PC-9 (cell line): Measurements from ENCODE around the gene RBMS3.
"Not testable (repeated sequence)": the region's sequence is repeated elsewhere in the genome, so short reads cannot be mapped to it uniquely, and the experiment has no call there.

Source experiments
- CTCF ChIP-seq: fragments of 200-600 bp; sonication (generic); conservative IDR thresholded peaks from 2 replicates; pipeline ENCODE4 v1.6.1; 2017; ENCODE audit warnings: mixed run types, antibody characterized with exemption, mild to moderate bottlenecking, moderate library complexity
- EZH2 ChIP-seq: fragments of 200-600 bp; sonication (generic); IDR thresholded peaks from 2 replicates; pipeline ENCODE4 v1.8.0; 2017; ENCODE audit warnings: antibody characterized with exemption, low read depth

- not testable (repeated sequence) for TF ChIP-seq EZH2, CTCF
Measured at GRCh38 chr3:29473481-29474170, 192.8 kb downstream of the RBMS3 start.
